Kidney glomerular epithelial cell (primary cell): ENCODE data around the gene KRTAP10-9.
"Not testable (repeated sequence)": the region's sequence is repeated elsewhere in the genome, so short reads cannot be mapped to it uniquely, and the experiment has no call there.

Experiments used
- DNase-seq: peaks from one replicate; lab custom pipeline; 2025; lab: John Stamatoyannopoulos, UW

Gene KRTAP10-9

GRCh38 chr21:44643741-44644310 is 16.9 kb downstream of the KRTAP10-9 start:
- DNase-seq: no peak

GRCh38 chr21:44644878-44645277 is 18.0 kb downstream of the KRTAP10-9 start:
- no peak for DNase-seq

- not testable (repeated sequence) for DNase-seq
Measured at GRCh38 chr21:44646366-44647221, 19.7 kb downstream of the KRTAP10-9 start, which contains the start of gene KRTAP10-11. TSS of gene KRTAP10-11 (plus strand) at chr21:44646414. CDS start at chr21:44646459, 45 bp downstream.

GRCh38 chr21:44647222-44647552 is 20.3 kb downstream of the KRTAP10-9 start:
- DNase-seq: no peak

- no peak for DNase-seq
Measured at GRCh38 chr21:44648557-44649311, 21.8 kb downstream of the KRTAP10-9 start.

- DNase-seq: no peak
Measured at GRCh38 chr21:44649521-44650100, 22.7 kb downstream of the KRTAP10-9 start.

- DNase-seq: no peak
Measured at GRCh38 chr21:44650265-44650972, 23.5 kb downstream of the KRTAP10-9 start.

- DNase-seq: no peak
Measured at GRCh38 chr21:44650973-44651675, 24.2 kb downstream of the KRTAP10-9 start.

GRCh38 chr21:44653123-44653522 is 26.2 kb downstream of the KRTAP10-9 start:
- DNase-seq: no peak

- no peak for DNase-seq
Measured at GRCh38 chr21:44653656-44654575, 27.0 kb downstream of the KRTAP10-9 start.

GRCh38 chr21:44654576-44655175 is 27.8 kb downstream of the KRTAP10-9 start, which contains the start of gene KRTAP12-4:
TSS of gene KRTAP12-4 (minus strand) at chr21:44654659. CDS start at chr21:44654614, 45 bp downstream.
- no peak for DNase-seq

- DNase-seq: no peak
Measured at GRCh38 chr21:44656868-44657267, 30.0 kb downstream of the KRTAP10-9 start.

GRCh38 chr21:44657635-44658540 is 31.0 kb downstream of the KRTAP10-9 start, which contains the start of gene KRTAP12-3:
TSS of gene KRTAP12-3 (plus strand) at chr21:44657932. CDS start at chr21:44657980, 48 bp downstream.
- DNase-seq: no peak

- no peak for DNase-seq
Measured at GRCh38 chr21:44658541-44658910, 31.6 kb downstream of the KRTAP10-9 start.

- DNase-seq: no peak
Measured at GRCh38 chr21:44658913-44659595, 32.2 kb downstream of the KRTAP10-9 start.

GRCh38 chr21:44661567-44661966 is 34.7 kb downstream of the KRTAP10-9 start:
- DNase-seq: not testable (repeated sequence)

- no peak for DNase-seq
Measured at GRCh38 chr21:44664691-44665090, 37.8 kb downstream of the KRTAP10-9 start.
